HG03520 (cell line): ENCODE results near the gene PCBD2.
"Not testable (repeated sequence)": the region's sequence is repeated elsewhere in the genome, so short reads cannot be mapped to it uniquely, and the experiment has no call there.

Experiments used
- ATAC-seq: cut with Tn5 transposase; IDR thresholded peaks from one replicate; pipeline ENCODE4 v1.9.1; 2021; ENCODE audit warnings: mild to moderate bottlenecking, moderate library complexity; ENCODE audit not compliant: unreplicated experiment

PCBD2 gene

DNA sequence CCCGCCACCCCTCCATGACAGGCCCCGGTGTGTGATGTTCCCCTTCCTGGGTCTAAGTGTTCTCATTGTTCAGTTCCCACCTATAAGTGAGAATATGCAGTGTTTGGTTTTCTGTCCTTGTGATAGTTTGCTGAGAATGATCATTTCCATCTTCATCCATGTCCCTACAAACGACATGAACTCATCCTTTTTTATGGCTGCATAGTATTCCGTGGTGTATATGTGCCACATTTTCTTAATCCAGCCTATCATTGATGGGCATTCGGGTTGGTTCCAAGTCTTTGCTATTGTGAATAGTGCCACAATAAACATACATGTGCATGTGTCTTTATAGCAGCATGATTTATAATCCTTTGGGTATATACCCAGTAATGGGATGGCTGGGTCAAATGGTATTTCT, 93.1 kb downstream of the PCBD2 start:
- ATAC-seq = not testable (repeated sequence)

DNA sequence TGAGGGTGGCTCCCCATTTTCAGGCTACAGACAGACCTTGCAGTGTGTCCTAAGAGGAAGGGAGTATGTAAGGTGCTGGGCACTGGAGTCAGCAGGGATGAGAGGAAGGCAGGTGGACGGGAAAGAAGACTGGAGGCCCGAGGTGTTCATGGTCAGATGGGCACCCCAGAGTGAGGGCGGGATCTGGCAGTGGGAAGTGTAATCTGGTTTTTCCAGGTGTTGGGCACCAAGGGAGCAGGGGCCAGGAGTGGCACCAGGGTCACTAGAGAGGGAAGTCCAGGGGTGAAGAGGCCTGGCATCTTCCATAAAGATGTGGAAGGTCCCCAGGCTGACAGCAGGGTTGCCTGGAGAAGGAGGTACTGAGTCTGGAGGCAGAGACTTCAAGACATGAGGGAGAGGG, 99.4 kb downstream of the PCBD2 start:
- no peak for ATAC-seq

DNA sequence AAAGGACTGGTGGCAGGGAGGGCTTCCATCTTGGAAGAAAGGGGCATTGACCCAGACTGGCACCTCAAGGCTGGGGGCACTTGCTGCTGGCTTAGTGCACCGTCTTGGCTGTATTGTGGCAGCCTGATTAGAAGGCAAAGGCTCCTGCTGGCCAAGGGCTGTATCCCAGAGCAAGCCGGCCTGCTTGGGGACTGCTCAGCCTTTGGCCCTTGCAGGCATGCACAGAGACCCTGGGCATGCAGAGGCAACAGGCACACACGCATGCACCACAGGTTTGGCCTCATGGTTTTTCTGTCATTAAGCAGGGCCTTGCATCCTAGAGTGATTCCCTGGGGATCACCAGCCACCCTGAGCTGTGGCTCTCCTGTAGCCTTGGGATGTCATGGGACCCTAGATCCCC, 100.1 kb downstream of the PCBD2 start:
- no peak for ATAC-seq

DNA sequence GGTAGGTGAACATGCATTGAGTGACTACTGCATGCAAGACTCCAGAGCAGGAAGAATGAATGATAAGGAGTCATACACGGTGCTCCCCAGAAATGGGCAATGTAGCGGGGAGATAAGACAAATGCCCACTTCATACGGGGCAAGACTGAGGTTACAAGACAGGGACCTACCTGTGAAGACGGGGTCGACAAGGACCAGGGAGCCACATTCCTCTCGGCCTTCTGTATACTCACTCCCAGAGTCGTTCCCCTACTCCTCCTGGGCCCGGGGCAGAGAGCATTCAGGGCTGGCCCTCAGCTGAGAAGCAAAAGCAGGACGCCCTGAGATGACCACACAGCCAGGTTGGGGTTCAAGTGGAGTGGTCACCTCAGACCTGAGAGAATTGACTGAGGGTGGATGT, 102.4 kb downstream of the PCBD2 start:
- ATAC-seq = no peak

DNA sequence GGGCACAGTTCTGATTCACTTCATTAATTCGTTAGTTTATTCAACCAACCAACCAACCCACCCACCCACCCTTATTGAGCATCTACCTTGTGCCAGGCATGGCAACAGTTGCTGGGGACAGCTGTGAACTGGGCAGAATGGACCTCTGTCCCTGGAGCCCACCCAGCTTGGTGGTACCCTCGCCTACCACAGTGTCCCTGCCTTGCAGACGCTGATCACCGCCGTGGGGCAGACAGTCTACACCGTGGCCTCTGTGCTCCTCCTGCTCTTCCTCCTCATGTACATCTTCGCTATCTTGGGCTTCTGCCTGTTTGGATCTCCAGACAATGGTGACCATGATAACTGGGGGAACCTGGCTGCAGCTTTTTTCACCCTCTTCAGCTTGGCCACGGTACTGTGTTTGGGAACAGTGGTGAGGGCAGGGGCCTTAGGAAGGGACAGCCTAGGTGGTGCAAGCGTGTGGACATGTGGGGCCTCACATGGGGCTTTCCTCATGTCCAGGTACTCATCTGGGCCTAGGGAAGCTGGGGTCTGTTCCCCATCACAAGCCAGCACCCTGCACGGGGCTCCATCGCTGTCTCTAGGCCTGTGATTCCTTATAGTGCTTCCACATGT, 102.9 kb downstream of the PCBD2 start:
- ATAC-seq = no peak

DNA sequence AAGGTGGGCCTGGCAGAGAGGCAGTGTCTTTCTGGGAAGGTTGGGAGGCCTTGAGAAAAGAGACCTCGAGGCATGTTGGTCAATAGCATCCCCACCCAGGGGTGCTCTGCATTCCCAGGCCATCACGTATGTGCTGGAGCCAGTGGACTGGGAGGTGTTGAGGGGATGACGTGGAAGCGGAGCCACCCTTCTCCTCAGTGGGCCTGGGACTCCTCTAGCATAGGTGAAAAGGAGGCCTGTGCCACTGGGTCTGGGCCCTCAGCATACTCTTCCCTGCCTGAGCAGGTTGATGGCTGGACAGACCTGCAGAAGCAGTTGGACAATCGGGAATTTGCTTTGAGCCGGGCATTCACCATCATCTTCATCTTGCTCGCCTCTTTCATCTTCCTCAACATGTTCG, 103.6 kb downstream of the PCBD2 start:
- ATAC-seq = no peak

DNA sequence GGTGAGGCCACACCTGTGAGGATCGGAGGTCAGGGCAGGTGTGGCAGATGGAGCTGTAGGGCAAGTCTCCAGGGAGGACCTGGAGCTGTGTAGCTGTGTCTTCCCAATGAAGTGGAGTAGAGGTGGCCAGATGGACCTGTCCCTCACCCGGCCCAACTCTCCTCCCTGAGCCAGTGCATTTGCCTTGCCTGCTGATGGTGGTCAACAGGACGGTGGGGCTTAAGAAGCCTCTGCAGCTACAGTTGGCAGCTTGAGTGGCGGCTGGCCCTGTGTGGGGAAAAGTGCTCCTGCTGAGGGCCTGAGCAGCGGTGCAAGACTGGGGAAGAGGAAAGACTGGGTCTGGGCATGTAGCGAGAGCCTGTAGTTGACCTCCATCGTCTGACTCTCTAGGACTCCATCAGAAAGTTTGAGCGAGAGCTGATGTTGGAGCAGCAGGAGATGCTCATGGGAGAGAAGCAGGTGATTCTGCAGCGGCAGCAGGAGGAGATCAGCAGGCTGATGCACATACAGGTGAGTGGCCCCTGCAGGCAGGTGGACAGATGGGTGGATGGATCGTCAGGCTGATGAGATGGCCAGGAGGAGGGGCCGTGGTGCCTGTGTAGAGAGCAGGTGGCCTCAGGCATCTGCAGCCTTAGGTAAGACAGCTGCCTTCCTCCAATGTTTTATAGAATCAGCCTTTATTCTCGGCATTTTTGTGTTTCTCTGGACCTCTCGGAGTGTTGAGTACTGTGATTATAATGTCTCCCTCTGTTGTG, 104.2 kb downstream of the PCBD2 start:
- ATAC-seq = no peak

DNA sequence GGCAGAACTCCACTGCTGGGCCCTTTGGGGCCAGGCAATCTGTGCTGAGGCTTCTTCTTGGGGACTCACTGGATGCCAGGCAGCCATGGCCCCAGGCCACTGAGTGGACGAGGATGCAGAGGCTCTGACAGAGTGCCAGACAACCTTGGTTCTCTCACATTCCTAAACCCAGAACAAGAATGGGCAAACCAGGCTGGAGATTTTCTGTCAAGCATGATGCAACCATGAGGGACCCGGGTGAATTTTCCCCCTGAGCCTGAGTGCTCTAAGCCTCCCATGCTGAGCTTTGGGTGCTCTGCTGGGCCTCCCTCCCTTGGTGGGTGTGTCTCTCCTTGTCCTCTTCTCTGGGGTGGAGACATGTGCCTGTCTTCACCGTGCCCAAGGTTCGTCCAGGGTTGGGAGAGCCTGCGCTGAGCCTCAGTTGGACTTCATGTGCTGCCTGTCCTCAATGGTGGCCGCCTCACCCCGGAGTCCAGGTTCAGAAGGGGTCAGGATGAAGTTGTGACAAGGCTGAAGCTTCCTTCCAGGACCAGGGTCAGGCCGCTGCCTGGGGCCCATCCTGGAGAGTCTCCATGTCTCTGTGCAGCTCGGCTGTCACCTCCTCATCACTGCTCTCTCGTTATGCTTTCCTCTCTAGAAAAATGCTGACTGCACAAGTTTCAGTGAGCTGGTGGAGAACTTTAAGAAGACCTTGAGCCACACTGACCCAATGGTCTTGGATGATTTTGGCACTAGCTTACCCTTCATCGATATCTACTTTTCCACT, 105.0 kb downstream of the PCBD2 start:
- no peak for ATAC-seq

DNA sequence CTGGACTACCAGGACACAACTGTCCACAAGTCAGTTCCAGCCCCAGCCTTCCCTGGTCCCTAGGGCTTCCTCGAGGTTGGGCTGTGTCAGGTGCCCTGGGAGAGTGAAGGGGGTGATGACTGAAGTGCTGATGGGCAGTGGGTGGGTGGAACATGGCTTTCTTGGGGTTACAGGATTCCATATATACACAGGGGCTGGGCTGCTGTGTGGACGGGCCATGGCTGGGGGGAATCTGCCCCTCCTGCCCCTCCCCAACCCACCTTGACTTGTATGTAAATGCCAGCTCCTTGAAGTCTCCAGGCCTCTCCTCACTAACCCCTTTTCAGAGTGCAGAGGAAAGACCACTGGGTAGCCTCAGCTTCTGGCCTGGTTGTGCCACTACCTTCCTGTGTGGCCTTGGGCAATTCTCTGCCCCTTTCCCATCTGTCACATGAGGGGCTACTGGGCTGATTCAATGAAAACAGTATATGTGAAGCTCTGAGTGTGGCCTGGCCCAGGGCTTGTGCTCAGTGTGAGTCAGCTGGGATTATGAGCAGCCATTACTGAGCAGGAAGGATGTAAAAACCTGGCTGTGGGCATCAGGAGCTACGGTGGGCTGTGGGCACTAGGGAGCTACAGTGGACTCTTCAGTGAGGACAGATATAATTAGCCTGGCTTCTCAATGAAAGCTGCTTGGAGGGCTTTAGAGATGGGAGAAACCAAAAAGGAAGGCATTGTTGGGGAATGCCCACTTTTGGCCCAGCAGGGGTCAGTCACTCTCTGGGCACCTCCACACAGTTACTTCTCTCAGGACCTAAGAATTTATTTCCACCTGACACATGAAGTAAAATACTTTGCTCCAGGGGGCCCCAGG, 105.8 kb downstream of the PCBD2 start:
- no peak for ATAC-seq

DNA sequence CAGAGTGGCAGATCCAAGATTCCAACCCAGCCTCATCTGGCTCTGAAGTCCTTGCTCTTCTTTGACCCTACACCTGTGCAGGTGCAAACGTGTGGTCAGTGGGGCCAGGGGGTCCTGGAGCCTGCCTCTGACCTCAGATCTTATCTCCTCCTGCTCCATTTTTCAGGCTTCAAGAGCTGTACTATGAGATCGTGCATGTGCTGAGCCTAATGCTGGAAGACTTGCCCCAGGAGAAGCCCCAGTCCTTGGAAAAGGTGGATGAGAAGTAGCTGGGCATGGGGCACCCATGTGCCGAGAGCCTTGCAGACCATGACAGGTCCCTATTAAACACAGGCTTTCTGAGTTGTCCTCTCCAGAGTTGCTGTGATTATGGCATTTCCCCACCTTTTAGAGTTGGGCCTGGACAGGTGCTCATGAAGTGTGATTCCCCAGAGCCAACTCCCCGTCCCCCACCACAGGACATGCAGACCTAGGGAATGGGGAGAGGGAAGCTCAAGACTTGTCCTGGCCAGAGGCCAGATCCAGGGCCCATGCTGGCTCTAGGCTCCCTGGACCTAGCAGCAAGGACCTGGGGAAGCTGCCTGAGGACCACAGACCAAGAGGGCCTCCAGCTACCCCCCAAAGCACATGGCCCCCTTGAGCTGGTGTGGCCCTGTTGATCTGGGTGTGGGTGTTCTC, 106.6 kb downstream of the PCBD2 start:
- ATAC-seq = no peak

DNA sequence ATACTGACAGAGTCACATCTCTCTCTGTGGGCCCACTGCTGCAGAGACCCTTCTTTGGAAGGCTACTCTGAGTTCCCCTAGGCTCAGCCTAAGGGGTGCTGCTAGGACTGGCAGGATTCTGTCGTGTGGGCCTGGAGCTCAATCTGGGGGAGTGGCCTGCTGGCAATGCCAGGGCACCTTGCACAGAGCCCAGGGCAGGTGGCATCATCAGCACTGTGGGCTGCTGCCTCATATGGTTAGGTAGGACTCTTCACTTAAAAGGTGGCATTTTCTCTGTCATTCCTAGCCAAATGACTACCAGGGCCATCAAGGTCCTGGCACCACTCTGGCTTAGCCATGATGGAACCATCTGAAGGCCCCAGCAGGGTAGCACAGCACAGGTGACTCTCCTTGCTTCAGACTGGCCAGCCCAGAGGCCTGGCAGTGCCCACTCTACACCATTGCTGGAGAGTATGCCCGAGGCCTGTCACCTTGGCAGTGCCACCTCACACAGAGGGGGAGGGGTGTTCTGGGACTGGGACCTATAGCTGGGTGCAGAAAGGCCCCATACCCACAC, 107.2 kb downstream of the PCBD2 start:
- no peak for ATAC-seq
